HG02852 (cell line): ENCODE results near the gene SUGCT.
"Not testable (repeated sequence)": the region's sequence is repeated elsewhere in the genome, so short reads cannot be mapped to it uniquely, and the experiment has no call there.

Source experiments
- ATAC-seq: cut with Tn5 transposase; IDR thresholded peaks from one replicate; pipeline ENCODE4 v1.9.1; 2021; ENCODE audit warnings: mild to moderate bottlenecking, moderate library complexity; ENCODE audit not compliant: unreplicated experiment

The SUGCT gene

DNA sequence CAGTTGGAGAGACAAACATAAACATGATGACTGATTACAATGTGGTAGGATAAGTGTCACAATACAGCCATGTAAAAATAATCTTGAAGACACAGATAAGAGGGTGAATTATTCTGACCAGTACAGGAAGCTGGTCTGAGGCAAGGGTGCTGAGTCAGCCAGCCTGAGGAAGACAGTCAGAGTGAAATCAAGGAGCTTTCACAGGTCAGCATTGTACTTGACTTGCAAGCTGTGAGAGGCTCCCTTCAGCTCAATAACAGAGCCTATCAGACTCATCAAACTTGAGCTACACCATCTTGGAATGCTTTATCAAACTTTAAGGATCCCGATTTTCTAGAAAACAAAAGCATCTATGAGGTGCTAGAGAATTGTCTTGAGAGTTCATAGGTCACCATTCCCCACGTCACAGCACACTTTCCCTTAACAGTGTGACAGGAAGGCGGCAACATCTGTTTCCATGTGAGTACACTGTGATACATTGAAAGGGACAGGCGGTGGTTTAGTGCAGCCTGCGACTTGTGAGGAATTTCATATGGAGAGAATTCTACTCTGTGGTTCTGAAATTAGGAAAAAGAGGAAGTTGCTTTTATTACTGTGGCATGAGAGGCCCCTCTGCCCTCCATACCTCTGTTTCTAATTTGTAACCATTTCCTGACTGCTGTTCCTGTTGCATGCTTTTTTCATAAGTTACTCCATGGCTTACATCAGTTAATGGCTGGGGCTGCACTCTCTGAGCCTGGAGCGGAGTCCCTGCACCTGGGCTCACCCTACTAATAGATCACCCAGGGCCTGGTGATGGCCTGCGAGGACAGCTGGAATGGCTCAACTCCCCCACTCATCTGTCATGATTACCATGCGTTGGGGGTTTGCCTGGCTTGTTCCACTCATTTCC, 417.1 kb downstream of the SUGCT start:
- peak; percentile 74 for ATAC-seq

DNA sequence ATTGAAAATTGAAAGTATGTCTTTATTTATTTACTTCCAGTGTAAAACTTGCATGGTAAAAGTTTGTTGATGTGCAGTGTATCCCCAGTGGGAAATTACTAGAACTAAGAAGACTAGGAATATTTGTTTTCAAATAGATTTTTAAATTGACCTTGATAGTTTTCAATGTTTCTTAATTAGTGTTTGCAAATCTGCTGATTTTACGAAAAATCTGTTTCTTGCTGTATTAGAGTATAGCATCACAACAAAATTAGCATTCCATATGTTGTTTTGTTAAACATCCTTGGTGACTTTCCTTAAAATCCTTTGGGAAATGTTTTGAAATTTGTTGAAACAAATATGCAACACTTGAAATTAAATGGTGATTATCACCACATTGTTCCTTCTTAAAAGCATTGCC, 425.9 kb downstream of the SUGCT start:
- no peak for ATAC-seq

DNA sequence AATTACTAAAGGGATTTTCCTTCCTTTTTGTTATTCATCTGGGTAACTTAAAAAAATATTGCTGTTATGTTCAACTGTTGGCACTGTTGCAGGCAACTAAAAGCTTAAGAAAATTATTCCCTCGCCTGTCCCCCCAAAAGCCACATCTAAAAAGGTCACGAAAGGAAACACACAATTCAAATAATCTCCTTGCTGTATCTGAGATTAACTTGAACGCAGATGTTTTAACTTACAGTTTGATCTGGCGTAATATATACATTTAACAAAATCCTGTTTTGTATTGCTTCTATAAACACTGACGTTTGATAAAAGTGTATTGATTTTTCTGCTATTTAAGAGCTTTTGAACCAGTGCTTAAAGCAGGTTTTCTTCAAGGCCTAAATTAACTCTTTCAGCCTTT, 432.1 kb downstream of the SUGCT start:
- no peak for ATAC-seq

DNA sequence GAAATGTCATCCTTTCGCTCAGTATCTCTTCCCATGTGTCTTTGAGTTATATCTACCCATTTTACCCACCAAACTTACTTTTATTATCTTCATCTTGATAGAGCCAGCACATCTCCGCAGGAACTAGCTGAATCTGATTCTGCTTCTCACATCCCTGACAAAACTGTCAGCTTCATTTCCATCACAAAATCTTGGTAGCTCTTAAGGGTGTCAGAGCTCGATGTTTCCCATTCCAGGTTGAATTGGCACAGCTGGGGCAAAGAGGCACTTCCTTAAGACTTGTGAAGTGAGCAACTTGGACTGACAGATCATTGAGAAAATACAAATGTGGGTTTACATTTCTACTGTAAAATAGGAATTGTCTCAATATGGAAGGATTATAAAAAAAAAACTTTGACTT, 434.5 kb downstream of the SUGCT start:
- ATAC-seq, result no peak

DNA sequence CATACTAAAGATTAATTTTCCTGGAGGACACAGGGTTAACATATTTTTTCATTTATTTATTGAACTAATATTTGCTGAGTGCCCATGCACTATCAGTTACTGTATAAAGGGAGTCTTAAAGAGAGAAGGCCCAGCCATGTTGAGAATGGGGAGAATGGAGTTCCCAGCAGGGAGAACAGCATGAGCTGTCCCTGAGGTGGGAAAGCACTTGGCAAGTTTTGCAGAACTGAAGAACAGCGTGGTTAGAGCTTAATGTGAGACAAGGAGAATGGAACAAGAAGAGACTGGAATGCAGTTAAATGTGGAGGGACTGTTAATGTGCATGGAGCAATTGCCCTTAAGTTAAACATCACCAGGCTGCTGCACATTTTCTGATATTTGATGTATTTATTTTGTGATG, 435.4 kb downstream of the SUGCT start:
- ATAC-seq, result no peak

DNA sequence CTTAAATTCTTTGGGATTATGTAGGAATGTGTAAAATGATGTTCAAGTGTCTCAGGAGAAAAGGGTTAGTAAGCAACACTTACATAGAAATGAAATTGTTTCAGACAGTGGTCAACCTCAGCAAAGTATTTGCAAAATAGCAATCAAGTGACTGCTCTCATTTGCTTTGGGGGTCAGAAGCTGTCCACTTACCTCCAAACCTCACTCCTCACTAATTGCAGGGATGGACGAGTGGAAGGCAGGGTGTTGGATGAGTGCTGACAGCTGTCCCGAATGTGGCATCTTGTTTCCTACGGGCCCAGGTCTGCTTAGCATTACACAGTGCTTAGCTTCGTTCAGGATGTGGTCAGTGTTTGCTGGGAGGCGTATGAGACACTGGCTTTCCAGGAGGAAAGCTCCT, 437.0 kb downstream of the SUGCT start:
- no peak for ATAC-seq

DNA sequence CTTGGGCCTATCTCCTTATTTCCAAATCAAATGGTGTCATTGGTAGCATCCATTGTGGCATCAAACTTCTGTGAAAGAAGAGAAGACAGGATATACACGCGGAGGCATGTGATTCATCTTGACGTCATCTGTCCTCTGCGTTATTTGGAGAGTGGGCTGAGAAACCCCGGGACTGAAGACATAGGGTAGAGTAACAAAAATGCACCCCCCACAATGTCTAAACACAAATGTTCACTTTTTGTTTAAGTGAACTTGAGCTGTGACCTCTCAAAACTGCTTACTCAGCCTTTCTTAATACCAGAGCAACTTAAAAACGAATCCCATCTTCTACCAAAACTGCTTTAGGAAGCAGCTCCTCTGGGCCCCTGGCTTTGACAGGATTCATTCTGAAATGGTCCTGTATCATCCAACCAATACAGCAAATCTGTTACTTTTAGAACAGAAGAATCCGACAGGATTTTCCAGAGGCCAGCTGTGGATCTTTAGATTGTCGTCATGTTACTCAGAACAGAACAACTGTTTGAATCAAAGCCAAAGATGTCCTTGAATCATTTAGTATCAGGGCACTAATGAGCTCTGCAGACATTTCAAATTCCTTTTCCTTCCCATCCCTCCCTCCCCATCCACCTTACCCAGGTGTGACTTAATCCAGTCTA, 438.1 kb downstream of the SUGCT start:
- no peak for ATAC-seq

DNA sequence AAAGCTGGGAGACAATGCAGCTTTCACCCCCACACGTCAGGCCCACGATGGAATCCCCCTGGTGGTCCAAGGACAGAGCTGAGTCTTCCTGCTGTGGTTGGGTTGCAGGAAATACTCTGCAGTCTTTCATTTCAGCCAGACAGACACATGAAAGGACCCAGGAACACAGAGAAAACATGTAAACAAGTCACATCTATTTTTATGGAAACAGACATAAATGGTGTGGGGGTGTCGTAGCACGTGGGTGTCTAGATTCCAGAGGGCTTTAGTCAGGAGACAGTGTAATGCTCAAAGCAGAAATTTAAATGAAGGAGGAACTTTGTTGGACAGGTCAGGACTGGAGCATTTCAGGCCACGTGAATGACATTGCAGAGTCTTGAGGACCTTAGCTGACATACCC, 444.6 kb downstream of the SUGCT start:
- no peak for ATAC-seq

DNA sequence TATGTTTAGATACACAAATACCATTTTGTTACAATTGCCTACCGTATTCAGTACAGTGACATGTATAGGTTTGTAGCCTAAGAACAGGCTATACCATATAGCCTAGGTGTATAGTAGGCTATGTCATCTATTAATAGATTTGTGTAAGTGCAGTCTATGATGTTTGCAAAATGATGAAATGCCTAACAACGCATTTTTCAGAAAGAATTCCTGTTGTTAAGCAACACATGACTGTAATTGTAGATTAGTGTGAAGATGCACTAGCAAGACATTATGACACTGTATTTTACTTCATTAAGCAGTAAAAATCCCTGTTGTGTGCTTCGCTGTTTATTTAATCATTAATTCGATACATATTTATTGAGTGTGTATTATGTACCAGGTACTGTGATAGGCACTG, 446.0 kb downstream of the SUGCT start:
- ATAC-seq, result no peak

DNA sequence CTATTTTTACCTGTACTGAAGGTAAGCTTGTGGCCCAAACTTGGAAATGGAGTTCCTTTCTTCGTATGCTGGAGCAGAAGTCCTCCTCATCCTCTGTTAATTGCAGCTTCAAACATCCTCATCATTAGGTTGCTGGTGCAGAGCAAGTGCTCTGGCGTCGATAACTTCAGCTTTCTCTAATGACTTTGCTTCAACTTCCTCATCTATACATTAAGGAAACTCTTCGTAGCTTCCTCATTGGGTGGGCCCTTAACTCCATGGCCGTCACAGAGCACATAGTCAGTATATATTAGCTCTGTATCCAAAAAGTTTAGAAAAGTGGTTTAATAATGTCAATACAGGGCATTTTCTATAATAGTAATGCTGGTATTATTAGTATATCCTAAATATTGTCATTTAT, 447.7 kb downstream of the SUGCT start:
- no peak for ATAC-seq

DNA sequence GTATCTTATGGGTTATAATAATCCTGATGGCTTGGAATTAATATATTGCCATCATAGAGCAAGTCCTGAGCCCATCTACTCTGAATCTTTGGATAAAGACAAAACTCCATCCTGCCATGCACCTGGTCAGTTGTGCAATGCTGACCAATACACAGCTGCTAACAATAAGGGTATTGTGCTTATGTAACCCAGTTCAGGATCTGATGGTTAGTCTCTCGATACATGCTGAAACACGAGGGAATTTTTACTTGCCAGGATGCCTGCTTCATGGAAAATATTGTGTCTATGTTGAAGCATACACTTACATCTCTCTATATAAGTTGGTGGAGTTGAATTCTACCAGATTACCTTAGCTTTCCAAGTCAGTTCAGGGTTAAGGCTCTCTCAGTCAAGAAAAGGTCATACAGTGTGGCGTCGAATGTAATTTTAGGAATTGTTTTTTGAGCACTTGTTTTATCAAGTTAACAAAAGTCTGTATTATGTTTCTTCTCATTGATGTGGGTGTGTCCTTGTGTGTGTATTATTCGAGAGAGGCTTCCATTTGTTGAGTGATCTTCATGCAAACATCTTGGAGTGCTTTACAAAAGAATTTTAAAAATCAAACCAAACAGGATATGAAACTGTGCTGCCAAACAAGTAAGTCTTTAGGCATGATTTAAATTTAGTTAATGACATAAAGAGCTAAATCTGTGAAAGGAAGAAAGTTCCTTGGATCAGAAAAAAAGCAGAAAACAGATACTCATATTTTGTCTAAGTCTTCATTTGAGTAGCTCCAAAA, 449.1 kb downstream of the SUGCT start:
- no peak for ATAC-seq

DNA sequence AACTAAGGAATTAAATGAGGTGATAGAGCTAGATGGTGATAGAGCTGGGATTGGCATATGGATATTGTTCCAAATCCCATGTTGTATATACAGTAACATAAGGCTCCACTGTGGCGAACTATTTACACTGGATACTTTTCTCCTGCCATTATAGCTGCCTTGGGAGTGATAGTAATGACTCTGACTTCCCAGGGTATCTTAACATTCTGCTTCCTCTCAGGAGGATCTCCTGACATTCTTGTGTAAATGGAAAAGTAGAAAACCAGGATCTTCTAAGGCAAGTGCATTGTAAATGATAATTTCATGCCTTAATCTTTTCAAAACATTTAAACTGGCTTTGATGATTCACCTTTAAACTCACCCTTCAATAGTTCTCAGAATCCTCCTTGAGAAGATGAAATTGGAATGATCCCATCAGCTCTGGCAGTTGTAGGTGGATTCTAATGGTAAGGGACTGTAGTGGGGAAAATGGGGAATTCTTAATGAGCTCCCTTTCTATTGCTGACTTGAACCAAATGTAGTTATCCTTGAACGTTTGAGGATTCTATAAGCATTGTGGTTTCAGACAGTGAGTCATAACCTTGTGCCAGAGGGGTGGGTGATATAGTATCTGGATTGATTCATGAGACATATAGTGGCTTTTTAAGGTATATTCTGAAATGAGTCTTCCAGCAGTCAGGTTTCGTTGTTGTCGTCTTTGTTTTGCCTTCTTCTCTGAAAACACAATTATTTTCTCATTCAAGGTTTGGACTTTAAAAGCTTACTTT, 450.0 kb downstream of the SUGCT start:
- ATAC-seq, result no peak

DNA sequence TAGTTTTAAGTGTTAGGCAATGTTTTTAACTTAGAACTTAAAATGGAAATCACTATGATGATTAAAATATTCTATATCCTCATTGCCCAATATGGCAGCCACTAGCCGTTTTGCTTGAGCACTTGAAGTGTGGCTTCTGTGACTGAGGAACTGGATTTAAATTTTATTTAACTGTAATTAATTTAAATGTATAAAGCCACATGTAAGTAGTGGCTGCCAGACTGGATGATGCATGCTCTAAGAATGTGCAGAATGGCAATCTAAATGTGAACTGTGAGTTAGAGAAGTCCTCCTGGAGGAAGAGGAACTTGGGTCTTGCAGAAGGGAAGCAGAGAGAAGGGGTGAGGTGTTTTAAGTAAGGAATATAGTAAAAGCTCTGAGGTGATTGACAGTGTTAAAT, 451.4 kb downstream of the SUGCT start:
- ATAC-seq, result no peak

DNA sequence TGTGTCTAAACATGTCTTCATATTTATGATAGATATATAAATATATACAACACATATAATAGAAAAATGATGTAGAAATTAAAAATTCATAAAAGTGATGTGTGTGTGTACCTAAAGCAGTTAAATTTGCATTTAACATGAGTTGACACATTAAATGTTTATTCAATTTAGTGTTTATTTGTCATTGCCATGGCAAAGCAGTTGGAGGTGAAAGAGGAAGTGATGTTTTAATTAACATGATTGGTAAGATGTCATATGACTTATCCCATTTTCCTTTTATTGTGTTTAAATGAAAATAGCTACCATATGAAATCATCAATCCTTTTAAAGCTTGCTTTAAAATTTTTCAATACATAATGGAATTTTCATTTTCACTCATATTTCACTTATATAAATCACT, 452.6 kb downstream of the SUGCT start:
- no peak for ATAC-seq

DNA sequence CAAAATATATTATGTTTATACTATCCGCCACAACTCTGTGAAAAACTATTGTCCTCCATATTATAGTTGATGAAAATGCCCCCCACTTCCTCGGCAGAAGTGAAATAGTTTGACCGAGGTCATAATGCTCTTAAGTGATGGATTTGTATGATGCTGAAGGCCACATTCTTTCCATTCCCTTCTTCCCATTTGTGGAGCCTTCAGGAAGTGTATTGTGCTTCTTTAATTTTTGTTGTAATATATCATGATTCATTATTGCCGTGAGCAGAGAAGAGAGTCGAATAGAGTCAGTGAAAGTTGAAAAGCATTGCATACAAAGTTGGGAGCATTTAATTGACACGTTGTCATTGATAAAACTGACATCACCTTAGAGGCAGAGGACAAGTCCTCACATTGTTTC, 460.3 kb downstream of the SUGCT start:
- ATAC-seq, result no peak

DNA sequence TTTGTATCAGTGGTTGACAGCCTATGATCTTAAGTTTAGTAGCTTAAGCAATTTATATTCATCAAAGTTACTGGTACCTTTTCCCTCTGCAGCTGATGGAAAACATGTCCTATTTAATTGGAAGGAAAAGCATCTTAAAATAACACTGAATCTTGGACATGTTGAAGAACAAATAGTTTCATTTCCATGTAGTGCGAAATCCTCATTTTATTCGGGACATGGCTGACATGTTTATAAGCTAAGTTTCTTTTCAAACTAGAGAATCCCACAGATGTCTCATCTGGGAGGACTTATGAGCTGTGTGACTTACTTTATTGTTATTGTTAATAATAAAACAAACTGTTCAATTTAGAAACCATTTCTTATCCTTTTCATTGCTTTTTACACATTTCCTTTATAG, 461.0 kb downstream of the SUGCT start:
- no peak for ATAC-seq

DNA sequence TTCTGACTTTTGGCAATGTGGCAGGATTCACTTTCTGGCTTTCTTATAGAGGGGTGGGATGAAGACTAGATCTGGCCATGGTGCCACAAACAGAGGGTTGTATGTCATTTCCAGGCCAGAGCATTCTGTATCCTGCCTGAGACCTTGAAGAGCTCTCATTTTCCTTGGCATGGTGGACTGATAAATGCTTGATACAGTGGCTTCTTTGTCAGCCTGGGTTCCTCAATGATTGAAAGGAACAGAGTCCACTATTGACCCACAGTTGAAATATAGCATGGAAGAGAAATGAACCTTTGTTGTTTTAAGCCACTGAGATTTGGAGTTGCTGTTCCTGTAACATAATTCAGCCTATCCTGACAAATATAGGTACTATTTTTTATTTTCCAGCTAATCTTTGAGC, 462.7 kb downstream of the SUGCT start:
- ATAC-seq, result no peak

DNA sequence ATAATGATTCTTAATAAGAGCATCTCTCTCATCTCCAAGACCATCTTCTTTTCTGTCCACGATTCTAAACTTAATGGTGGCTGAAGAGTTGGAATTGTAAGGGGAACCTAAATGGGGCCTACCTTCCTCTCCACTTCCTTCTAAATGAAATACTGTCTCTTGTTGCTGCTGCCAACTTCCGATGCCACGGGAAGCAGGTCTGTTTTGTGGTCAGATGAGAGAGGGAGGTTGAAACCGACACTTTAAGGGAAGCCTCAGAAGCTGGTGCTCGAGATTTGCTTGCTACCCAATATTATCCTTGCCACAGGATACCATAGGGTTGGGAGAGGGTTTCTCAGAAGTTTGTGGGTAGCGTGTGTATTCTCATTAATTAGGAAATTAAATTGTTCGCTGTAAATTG, 464.1 kb downstream of the SUGCT start:
- ATAC-seq, result no peak

DNA sequence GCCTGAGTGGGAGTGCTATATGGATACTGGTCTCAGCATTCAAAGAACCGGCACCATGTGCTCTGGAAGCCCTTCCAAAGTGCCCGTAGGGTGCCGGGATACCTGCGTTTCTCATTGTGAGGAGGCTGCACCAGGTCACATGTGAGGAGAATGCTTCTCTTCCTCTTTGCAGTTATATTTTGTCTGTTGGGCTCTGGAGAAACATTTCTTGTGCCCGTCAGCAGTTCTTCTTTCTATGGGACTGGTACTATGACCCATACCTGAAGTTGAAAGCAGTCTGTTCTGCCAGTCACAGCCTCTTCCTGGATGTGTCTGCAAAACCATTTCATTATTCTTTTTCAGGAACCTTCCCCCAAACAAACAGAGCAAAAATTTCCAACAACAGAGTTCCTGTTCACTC, 465.0 kb downstream of the SUGCT start:
- ATAC-seq, result no peak

DNA sequence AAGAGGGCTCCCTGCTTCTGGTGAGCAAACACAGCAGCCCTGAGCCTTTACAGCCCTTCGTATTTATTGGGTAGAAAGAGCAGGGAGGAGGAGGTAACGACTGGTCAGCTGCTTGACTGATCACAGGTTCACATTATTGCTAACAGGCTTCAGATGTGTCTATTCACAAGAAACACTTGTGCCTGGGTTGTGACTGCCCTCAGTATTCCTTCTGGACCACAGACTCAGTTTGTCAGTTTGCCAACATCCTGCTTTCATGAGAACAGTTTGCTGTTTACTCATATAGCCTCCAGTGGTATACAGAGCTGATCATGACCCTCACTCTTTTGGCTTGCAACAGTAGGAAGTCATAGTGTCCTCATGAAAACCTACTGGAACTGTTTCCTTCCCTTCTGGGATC, 467.5 kb downstream of the SUGCT start:
- ATAC-seq, result not testable (repeated sequence)
